ENCODE results near the gene KDM8.

KDM8 gene

DNA sequence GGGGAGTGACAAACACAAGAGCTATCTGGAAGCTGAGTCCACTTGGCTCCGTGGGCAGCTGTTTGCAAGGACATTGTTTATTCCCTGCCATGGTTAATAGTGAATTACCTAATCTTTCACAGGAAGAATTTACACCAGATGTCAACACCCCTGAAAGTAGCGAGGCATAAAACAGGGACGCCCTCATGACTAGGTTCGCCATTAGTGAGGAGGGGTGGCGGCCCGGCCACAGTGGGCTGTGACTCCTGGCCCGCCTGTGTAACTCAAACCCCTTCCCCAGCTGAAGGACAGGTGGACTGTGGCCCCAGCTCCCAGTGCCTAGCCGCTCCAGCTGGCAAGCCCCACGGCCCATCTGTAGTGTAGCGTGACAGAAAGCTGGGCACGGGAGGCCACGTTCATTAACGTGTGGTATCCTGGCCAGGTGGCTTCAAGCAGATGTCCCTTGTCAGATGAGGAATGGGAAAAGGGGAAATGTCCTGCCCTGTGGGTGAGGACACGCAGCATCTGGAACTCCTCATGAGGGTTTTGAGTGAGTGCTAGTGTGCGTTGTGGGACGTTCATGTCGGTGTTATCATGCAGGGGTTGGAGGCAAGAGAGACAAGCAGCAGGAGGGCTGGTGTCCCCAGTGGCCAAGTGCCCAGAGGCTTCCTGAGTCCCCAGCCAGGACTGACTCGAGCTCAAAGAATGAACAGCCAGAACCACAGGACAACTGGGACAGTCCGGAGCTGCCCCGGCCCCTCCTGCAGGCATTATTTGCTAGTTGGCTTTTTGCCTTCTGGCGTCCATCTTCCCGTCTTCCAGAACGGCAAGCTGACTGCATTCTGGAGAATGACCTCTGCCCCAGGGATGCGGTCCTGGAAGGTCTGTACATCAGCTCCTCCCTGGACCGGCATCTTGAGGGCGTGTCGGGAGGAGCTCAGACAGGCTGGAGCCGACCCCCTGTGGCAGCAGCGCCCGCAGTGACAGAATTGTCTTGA, 19.2 kb downstream of the KDM8 start:
- H3K4me2 ChIP-seq (ENCODE audit: insufficient read depth, low read length, poor library complexity, severe bottlenecking) = no peak overlapping the region
- H3K23ac ChIP-seq (ENCODE audit: low read depth, low read length, poor library complexity) = no peak overlapping the region
- H3K18ac ChIP-seq (ENCODE audit: low read length) = no peak overlapping the region
- no peak overlapping the region for H2BK5ac ChIP-seq (ENCODE audit: low read length)
- no peaks in the 10 kb centered on the region for H3K9me3 ChIP-seq (replicated peaks in 1 of 2; ENCODE audit: control insufficient read depth in 2 of 2, insufficient read depth in 1 of 2, low read depth in 1 of 2, low read length in 2 of 2)
- no peak overlapping the region for H2BK15ac ChIP-seq (ENCODE audit: low read length)
- H4K8ac ChIP-seq (ENCODE audit: low read depth, low read length) = no peak overlapping the region
- no peak overlapping the region for H3K27ac ChIP-seq (replicated peaks; ENCODE audit: low read length)
- H3K27me3 ChIP-seq (ENCODE audit: control insufficient read depth in 3 of 3, insufficient read depth in 3 of 3, low read depth in 1 of 3, low read length in 3 of 3) = no peaks in the 10 kb centered on the region
- peaks cover 11 to 38% of the 10 kb centered on the region in 2 donors for H3K36me3 ChIP-seq (replicated peaks in 1 of 2; ENCODE audit: control insufficient read depth in 2 of 2, insufficient read depth in 2 of 2, low read length in 2 of 2)
- H4K91ac ChIP-seq (ENCODE audit: low read depth, low read length, poor library complexity) = no peak overlapping the region
- H2BK120ac ChIP-seq (ENCODE audit: low read depth, low read length) = no peak overlapping the region
- DNase-seq (ENCODE audit: low spot score) = no peak
- H2AFZ ChIP-seq (ENCODE audit: low read length) = no peak overlapping the region
- no peaks in the 10 kb centered on the region for H3K79me1 ChIP-seq (ENCODE audit: low read depth, low read length)
- H3K14ac ChIP-seq (ENCODE audit: low read length) = no peak overlapping the region
- H3K4me1 ChIP-seq (ENCODE audit: control insufficient read depth in 2 of 2, insufficient read depth in 1 of 2, low read depth in 1 of 2, low read length in 2 of 2) = no peaks in the 10 kb centered on the region
- H2AK5ac ChIP-seq (ENCODE audit: low read depth, low read length) = no peak overlapping the region
- H2BK12ac ChIP-seq (ENCODE audit: low read length) = no peak overlapping the region
- WGBS, 2 donors (ENCODE audit: extremely low coverage in 2 of 2, insufficient read length in 2 of 2, insufficient replicate concordance in 1 of 2) = no CpG with 5 or more reads among the region's 30 CpGs
- peak overlapping the region in 1 of 2 donors; percentile 42 for H3K4me3 ChIP-seq (ENCODE audit: low read length in 2 of 2)
- no peak overlapping the region for H3K9ac ChIP-seq (ENCODE audit: low read depth, low read length, poor library complexity)
- no peak overlapping the region for H3K4ac ChIP-seq (ENCODE audit: low read length)

DNA sequence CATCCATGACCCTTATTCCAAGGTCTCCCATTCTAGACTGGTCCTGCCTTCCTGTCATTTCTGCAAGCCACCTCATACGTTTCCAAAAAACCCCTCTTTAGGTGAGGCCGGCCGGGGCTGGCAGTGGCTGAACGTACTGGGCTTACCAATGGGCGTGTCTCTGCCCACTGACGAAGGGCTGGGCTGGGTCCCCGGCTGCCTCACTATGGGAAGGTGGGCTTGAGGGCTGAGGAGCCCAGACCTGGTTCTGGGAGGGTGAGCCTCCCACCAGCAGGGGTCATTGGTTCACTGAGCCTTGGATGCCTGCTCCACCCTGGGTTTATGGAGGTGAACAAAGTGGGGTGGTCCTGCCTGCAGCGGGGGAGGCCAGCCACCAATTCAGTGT, 19.9 kb downstream of the KDM8 start:
- H3K27me3 ChIP-seq (ENCODE audit: control insufficient read depth in 3 of 3, insufficient read depth in 3 of 3, low read depth in 1 of 3, low read length in 3 of 3) = no peaks in the 10 kb centered on the region
- no peaks in the 10 kb centered on the region for H3K4me1 ChIP-seq (ENCODE audit: control insufficient read depth in 2 of 2, insufficient read depth in 1 of 2, low read depth in 1 of 2, low read length in 2 of 2)
- H2BK12ac ChIP-seq (ENCODE audit: low read length) = no peak overlapping the region
- H3K23ac ChIP-seq (ENCODE audit: low read depth, low read length, poor library complexity) = no peak overlapping the region
- H3K36me3 ChIP-seq (replicated peaks in 1 of 2; ENCODE audit: control insufficient read depth in 2 of 2, insufficient read depth in 2 of 2, low read length in 2 of 2) = peaks cover 14 to 38% of the 10 kb centered on the region in 2 donors
- H2AK5ac ChIP-seq (ENCODE audit: low read depth, low read length) = no peak overlapping the region
- H2BK15ac ChIP-seq (ENCODE audit: low read length) = no peak overlapping the region
- H2BK5ac ChIP-seq (ENCODE audit: low read length) = no peak overlapping the region
- no peak overlapping the region for H3K27ac ChIP-seq (replicated peaks; ENCODE audit: low read length)
- no peak overlapping the region for H2BK120ac ChIP-seq (ENCODE audit: low read depth, low read length)
- no peaks in the 10 kb centered on the region for H3K9me3 ChIP-seq (replicated peaks in 1 of 2; ENCODE audit: control insufficient read depth in 2 of 2, insufficient read depth in 1 of 2, low read depth in 1 of 2, low read length in 2 of 2)
- H3K14ac ChIP-seq (ENCODE audit: low read length) = no peak overlapping the region
- DNase-seq (ENCODE audit: low spot score) = no peak
- H3K4ac ChIP-seq (ENCODE audit: low read length) = no peak overlapping the region
- no CpG with 5 or more reads among the region's 8 CpGs for WGBS, 2 donors (ENCODE audit: extremely low coverage in 2 of 2, insufficient read length in 2 of 2, insufficient replicate concordance in 1 of 2)
- no peak overlapping the region for H3K4me2 ChIP-seq (ENCODE audit: insufficient read depth, low read length, poor library complexity, severe bottlenecking)
- H3K79me1 ChIP-seq (ENCODE audit: low read depth, low read length) = no peaks in the 10 kb centered on the region
- no peak overlapping the region for H4K8ac ChIP-seq (ENCODE audit: low read depth, low read length)
- H3K18ac ChIP-seq (ENCODE audit: low read length) = peak overlapping the region; percentile 35
- H3K9ac ChIP-seq (ENCODE audit: low read depth, low read length, poor library complexity) = no peak overlapping the region
- H3K4me3 ChIP-seq (ENCODE audit: low read length in 2 of 2) = no peak overlapping the region
- H4K91ac ChIP-seq (ENCODE audit: low read depth, low read length, poor library complexity) = no peak overlapping the region
- no peak overlapping the region for H2AFZ ChIP-seq (ENCODE audit: low read length)

DNA sequence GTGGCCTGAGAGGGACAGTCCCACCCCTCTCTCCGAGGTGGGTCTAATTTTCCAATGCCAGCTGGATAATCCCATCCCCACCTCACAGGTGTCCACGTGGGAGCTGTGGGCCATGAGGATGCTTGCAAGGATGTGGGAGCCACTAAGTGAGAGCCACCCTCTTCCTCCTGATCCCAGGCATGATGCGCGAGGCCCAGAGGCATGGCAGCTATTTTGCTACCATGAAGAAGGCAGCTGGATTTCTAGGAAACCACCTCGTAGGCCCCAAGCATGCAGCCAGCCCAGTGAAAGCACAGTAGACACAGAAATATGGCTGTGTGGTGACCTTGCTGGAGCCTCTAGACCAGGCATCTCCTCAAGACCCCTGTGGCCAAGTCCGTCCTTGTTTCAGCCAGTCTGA, 20.4 kb downstream of the KDM8 start:
- Histone ChIP-seq H3K4ac (ENCODE audit: low read length) (no peak overlapping the region), H2AFZ (ENCODE audit: low read length) (no peak overlapping the region), H3K14ac (ENCODE audit: low read length) (no peak overlapping the region), H3K36me3 (replicated peaks in 1 of 2; ENCODE audit: control insufficient read depth in 2 of 2, insufficient read depth in 2 of 2, low read length in 2 of 2) (peaks cover 13 to 37% of the 10 kb centered on the region in 2 donors), H3K23ac (ENCODE audit: low read depth, low read length, poor library complexity) (no peak overlapping the region), H3K9ac (ENCODE audit: low read depth, low read length, poor library complexity) (peak overlapping the region; percentile 47), H3K4me2 (ENCODE audit: insufficient read depth, low read length, poor library complexity, severe bottlenecking) (no peak overlapping the region), H3K4me1 (ENCODE audit: control insufficient read depth in 2 of 2, insufficient read depth in 1 of 2, low read depth in 1 of 2, low read length in 2 of 2) (no peaks in the 10 kb centered on the region), H3K27ac (replicated peaks; ENCODE audit: low read length) (no peak overlapping the region), H3K4me3 (ENCODE audit: low read length in 2 of 2) (no peak overlapping the region), H2BK15ac (ENCODE audit: low read length) (no peak overlapping the region), H2BK120ac (ENCODE audit: low read depth, low read length) (no peak overlapping the region), H2BK12ac (ENCODE audit: low read length) (no peak overlapping the region), H4K8ac (ENCODE audit: low read depth, low read length) (no peak overlapping the region), H4K91ac (ENCODE audit: low read depth, low read length, poor library complexity) (no peak overlapping the region), H2AK5ac (ENCODE audit: low read depth, low read length) (peak overlapping the region; percentile 26), H3K27me3 (ENCODE audit: control insufficient read depth in 3 of 3, insufficient read depth in 3 of 3, low read depth in 1 of 3, low read length in 3 of 3) (no peaks in the 10 kb centered on the region), H2BK5ac (ENCODE audit: low read length) (no peak overlapping the region), H3K9me3 (replicated peaks in 1 of 2; ENCODE audit: control insufficient read depth in 2 of 2, insufficient read depth in 1 of 2, low read depth in 1 of 2, low read length in 2 of 2) (no peaks in the 10 kb centered on the region), H3K18ac (ENCODE audit: low read length) (no peak overlapping the region), H3K79me1 (ENCODE audit: low read depth, low read length) (no peaks in the 10 kb centered on the region)
- DNase-seq (ENCODE audit: low spot score) = no peak
- no CpG with 5 or more reads among the region's 6 CpGs for WGBS, 2 donors (ENCODE audit: extremely low coverage in 2 of 2, insufficient read length in 2 of 2, insufficient replicate concordance in 1 of 2)

DNA sequence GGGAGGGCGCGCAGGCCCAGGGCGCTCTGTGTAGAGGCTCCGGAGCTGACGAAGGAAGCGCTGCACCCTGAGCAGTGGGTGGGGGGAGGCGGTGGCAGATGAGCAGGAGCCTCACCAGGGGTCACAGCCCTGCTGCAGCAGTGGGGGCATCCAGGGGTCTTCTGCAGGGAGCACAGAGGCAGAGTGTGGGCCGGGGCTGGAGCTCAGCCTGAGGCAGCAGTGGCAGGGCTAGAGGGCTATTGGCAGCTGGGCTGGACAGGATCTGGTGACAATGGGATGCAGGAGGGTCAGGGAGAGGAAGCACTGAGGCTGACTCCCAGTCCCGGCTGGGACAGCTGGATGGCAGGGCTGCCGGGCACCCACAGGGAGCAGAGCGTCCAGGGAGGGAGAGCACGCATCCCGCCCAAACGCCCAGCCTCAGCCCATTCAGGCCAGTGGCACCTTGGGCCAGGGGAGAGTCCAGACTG, 21.0 kb downstream of the KDM8 start:
- H3K4me3 ChIP-seq (ENCODE audit: low read length in 2 of 2) = no peak overlapping the region
- H2AK5ac ChIP-seq (ENCODE audit: low read depth, low read length) = no peak overlapping the region
- H2BK12ac ChIP-seq (ENCODE audit: low read length) = no peak overlapping the region
- no peak overlapping the region for H3K4ac ChIP-seq (ENCODE audit: low read length)
- H4K91ac ChIP-seq (ENCODE audit: low read depth, low read length, poor library complexity) = no peak overlapping the region
- H3K4me1 ChIP-seq (ENCODE audit: control insufficient read depth in 2 of 2, insufficient read depth in 1 of 2, low read depth in 1 of 2, low read length in 2 of 2) = no peaks in the 10 kb centered on the region
- H4K8ac ChIP-seq (ENCODE audit: low read depth, low read length) = no peak overlapping the region
- H3K9ac ChIP-seq (ENCODE audit: low read depth, low read length, poor library complexity) = no peak overlapping the region
- peaks cover 11 to 34% of the 10 kb centered on the region in 2 donors for H3K36me3 ChIP-seq (replicated peaks in 1 of 2; ENCODE audit: control insufficient read depth in 2 of 2, insufficient read depth in 2 of 2, low read length in 2 of 2)
- no CpG with 5 or more reads among the region's 14 CpGs for WGBS, 2 donors (ENCODE audit: extremely low coverage in 2 of 2, insufficient read length in 2 of 2, insufficient replicate concordance in 1 of 2)
- peak overlapping the region; percentile 36 for H3K18ac ChIP-seq (ENCODE audit: low read length)
- H2BK120ac ChIP-seq (ENCODE audit: low read depth, low read length) = no peak overlapping the region
- no peak overlapping the region for H2BK15ac ChIP-seq (ENCODE audit: low read length)
- H3K27me3 ChIP-seq (ENCODE audit: control insufficient read depth in 3 of 3, insufficient read depth in 3 of 3, low read depth in 1 of 3, low read length in 3 of 3) = no peaks in the 10 kb centered on the region
- H2BK5ac ChIP-seq (ENCODE audit: low read length) = no peak overlapping the region
- no peak overlapping the region for H3K14ac ChIP-seq (ENCODE audit: low read length)
- H3K79me1 ChIP-seq (ENCODE audit: low read depth, low read length) = no peaks in the 10 kb centered on the region
- H3K23ac ChIP-seq (ENCODE audit: low read depth, low read length, poor library complexity) = no peak overlapping the region
- H3K9me3 ChIP-seq (replicated peaks in 1 of 2; ENCODE audit: control insufficient read depth in 2 of 2, insufficient read depth in 1 of 2, low read depth in 1 of 2, low read length in 2 of 2) = no peaks in the 10 kb centered on the region
- no peak overlapping the region for H3K27ac ChIP-seq (replicated peaks; ENCODE audit: low read length)
- H3K4me2 ChIP-seq (ENCODE audit: insufficient read depth, low read length, poor library complexity, severe bottlenecking) = no peak overlapping the region
- DNase-seq (ENCODE audit: low spot score) = no peak
- H2AFZ ChIP-seq (ENCODE audit: low read length) = no peak overlapping the region
